ENCODE data around the gene RIGI.
"Not testable (repeated sequence)": the region's sequence is repeated elsewhere in the genome, so short reads cannot be mapped to it uniquely, and the experiment has no call there.

The RIGI gene

DNA sequence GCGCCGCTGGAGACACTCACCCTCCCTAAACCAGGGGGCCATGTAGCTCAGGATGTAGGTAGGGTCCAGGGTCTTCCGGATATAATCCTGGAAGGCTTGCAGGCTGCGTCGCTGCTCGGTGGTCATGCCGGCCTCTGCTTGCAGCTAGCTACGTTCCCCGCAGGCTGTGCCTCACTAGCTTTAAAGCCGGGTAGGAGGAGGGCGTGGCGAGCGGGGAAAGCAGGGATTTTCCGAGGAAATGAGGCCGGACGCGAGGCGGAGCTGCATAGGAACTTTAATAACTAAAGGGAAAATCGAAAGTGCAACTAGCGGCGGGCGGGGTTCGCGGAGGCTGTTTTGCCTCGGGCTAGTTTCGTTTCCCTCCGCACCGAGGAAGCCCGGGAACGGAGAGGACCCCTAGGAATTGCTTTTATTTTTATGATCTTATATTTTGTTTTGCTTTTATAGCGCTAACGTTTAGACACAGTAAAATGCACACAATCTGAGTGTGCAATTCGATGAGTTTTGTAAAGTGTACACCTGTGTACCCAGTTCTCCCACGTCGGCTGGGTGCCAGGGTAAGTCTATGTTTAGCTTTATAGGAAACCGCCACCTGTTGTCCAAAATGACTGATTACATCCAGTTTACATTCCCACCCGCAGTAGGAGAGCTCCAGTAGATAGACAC lies at the start of gene RIGI:
Gene RIGI (minus strand): TSS at position 156 of the 666 bp plus-strand sequence. CDS start 30 bp downstream, at position 126.
- DNase-seq (ENCODE audit: low read depth), result peak; percentile 49

DNA sequence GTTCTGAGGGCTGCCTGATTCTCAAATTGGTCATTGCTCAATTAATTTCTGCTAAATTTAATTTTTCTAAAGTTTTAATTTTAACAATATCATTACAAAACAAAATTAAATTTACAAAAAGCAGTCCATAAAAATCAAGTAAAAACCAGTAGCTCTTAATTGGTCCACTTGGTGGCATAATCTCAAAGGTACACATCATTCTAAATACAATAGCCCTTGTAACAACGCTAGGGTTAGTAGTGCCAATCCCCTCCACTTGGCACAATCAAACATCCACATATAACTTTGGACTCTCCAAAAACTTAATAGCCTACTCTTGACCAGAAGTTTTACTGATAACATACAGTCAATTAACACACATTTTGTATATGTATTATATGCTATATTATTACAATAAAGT lies 48.9 kb upstream of the RIGI start:
- DNase-seq (ENCODE audit: low read depth), result no peak

DNA sequence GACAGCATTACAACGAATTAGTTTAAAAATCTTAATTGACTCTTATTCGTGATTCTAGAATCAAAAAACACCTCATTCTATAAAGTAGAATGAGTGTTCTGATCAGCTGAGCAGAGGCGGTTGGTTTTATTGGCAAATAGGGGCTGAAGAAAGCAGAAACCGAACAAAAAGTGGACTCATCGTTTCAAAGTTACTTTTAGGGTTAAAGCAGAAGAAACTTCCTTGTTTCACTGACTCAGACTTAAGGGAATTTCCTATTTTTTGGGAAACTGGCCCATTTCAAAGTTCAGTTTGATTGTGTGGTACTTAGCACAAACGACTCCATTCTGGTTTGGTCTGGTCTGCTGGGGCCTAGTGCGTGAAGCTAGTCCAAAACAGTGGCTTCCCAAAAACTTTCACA lies 47.8 kb upstream of the RIGI start:
- no peak for DNase-seq (ENCODE audit: low read depth)

DNA sequence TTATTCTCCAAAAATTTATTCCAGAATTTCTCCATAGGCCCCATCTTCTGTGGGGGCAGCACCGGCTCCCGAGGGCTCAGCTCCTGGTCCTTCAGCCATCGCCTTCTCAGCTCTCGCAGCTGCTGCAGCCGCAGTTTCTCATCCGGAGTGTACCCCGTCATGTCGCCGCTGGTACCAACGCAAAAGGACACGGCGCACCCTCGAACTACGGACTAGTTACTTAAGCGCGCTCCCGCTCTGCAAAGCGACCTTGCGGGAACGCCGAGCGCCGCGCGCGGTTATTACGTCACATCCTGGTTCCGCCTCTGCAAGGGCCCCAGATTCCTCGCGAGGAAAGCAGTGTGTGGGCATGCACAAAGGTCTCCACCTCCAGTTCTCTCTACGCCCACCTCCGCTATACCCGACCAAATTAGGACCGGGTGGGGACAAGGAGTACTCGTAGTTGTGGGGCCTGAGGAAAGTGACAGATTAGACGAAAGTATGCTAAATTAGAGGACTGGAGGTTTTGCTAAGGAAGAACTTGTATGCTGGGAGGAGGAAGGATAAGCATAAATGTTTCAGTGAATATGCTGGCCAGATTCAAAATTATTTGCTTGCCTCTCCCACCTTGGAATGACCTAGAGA lies 47.0 kb upstream of the RIGI start, which contains the start of gene NDUFB6:
Gene NDUFB6 (minus strand): TSS at position 260 of the 624 bp plus-strand sequence. CDS start 99 bp downstream, at position 161.
- peak; percentile 89 for DNase-seq (ENCODE audit: low read depth)

DNA sequence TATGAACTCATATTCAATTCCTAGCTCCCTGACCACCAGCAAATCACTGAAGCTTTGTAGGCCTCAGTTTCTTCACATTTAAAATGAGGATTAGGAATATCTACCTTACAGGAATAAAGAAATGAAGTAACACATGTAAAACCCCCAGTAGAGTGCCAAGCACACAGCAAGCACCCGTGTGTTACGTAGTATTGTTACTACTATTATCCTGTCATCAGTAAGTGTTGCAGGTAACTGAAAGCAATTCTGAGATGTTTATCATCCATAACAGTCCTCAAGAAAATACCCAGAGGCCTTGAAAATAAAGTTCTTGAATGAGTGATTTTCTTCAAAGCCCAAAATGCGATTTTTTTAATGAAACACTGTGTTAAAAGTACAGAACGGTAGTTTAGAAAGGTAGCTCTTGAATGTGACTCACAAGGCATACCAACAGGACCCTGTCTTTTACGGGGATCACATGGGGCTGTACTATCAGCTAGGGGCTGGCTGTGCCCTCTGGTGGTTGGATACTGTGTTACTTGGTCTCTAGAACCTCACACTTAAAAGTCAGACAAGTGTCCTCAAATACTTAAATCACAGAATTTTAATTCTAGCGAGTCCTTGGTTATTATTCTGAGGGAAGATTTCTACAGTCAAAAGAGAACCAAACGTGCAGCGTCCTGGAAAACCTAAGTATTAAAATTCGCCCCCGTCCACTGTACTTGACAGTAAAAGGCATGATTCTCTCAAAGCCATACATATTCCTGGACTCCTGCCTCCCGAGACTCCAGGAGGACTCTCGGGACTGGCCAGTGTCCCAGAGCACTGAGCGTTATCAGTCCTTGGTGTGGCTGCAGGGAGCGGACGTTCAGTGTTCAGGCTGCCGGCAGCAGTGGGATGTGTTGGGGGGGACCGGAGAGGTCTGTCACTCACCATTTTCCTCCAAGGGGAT lies 46.2 kb upstream of the RIGI start:
- DNase-seq (ENCODE audit: low read depth), result peak; percentile 59

DNA sequence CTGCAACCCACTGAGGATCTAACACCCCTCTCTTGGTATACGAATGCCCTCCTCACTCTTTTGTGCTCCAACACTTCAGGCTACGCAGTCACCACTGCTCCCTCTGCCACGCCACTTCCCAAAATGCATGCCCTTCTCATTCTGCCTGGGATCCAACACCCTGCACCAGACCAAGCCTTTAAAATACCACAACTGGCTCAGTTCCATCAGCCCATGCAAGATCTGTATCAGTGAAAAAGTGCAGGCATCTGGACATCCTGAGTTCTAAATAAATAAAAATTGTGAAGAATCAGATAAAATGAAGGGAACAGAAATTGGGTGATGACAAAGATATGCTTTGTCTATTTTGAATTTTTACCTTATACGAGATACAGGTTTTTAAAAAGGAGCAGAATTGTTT lies 44.3 kb upstream of the RIGI start:
- DNase-seq (ENCODE audit: low read depth), result no peak

DNA sequence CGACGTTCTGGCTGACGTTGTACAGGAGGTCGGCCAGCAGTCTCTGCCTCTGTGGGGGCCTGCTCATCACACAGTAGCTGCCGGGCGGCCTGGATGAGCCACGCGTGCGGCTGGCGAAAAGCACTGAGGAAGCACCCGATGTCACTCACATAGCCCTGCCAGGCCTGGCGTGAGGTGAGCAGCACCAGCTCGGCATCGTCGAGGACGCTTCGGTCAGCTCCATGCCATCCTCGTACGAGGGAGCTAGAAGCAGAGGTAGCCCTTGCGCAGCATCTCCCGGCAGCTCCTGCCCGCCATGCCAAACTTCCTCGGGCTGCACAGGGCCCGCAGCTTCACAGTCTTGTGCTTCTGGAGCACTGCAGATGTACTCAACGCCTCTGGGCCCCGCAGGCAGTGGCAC lies 40.8 kb upstream of the RIGI start:
- no peak for DNase-seq (ENCODE audit: low read depth)

DNA sequence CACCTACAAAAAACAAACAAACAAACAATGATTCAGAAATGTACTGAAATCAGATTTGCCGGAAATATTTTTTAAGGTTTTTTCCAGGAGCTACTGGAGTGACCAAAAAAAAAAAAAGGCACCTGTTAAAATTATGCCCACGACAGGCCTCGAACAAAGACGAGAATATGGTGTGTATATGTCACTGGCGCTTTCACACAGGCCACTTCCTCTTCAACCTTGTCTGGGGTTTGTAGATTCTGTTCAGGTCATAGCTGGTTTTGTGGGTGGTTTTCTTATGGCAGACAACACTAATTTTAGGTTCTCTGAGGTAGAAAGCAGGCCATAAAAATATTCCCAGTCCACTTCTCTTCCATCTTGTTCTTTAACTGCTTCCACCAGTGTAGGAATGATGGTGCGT lies 40.0 kb upstream of the RIGI start:
- DNase-seq (ENCODE audit: low read depth), result no peak

DNA sequence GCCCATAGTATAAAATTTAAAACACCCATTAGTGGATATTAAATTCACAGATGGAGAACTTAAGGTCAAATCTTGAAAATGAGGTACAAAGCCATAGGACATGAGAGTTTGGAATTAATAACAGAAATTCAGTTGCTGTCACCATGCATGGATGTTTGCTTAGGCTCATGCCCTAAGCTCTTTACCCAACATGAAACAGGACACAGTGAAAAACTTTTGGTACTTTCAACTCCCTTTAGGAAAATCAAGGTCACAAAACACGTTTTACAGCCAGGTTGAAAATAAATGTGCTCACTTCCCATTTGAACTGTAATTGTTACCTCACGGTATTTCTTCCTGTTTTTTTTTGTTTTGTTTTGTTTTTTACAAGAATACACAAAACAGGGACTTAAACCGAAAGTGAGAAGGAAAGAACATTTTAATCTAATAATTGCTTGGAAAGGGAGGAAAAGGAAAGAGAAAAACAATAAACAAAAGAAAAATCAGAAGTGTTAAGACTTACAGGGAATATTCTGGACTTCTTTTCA lies 32.5 kb upstream of the RIGI start:
- DNase-seq (ENCODE audit: low read depth), result no peak

DNA sequence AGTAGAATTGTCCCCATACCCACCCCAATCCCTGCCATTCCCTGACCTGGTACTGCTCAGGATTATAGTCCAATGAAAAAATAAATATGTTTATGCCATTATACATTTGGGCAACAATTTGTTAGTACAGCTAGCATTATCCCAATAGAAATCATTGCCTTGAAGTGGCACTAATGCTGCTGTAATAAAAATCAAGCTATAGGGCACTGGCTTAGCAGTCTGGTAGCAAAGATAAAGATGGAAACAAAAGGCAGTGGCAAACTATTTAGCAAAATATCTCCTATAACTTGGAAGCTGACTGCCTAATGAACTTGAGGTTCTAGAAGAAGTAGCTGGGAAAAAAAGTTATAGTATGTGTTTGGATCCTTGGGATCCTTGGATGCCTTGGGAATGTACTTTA lies 28.6 kb upstream of the RIGI start:
- no peak for DNase-seq (ENCODE audit: low read depth)

DNA sequence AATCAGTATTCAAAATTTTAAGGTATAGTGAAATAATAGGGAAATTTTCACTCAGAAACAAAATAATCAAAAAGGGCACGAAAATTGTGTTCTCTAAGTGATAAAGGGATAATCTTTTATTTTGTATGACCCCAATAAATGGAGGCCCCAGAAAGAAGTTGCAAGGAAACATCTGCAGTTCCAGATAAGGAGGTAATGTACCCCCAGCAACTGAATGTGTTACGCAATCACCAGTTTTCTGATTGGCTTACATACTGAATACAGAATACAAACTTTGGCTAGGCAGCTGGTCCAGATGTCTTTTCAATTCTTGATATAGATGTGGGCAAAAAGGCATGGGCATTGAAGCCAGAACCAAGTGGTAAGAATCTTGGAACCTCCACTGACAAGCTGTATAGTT lies 28.1 kb upstream of the RIGI start:
- DNase-seq (ENCODE audit: low read depth), result peak; percentile 81

DNA sequence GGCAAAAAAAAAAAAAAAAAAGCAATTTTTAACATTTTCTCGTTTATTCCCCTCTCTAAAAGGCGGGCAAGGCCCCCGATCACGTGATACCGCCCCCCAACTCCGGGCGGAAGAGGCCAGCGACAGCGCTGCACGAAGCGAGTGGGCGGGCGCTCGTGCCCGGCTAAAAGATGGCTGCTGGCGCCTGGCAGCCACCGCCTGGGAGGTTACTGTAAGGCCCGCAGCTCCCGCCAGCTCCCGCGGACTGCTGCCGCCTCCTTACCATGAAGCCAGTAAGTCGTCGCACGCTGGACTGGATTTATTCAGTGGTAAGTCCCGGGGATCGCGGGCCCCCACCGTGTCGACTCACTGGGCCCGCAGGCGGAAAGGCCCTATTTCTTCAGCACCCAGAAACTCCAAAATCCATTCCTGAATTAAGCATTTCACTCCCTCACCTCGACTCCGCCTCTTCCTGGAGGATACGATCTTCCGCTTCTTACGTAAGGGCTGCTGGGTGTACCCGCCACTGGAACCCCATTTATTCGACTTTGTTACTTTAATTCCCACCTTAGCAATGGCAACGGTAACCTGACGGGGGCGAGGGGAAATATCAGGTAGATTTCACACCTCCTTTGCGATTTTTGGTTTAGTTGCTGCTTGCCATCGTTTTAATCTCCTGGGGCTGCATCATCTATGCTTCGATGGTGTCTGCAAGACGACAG lies 26.3 kb upstream of the RIGI start, which contains the start of the genes SMIM27 and TOPORS:
Gene SMIM27 (plus strand): TSS at position 156 of the 701 bp plus-strand sequence. CDS start 108 bp downstream, at position 264.
Gene TOPORS (minus strand): TSS at position 415 of the 701 bp plus-strand sequence. CDS start 150 bp downstream, at position 265.
- DNase-seq (ENCODE audit: low read depth), result peak; percentile 77

DNA sequence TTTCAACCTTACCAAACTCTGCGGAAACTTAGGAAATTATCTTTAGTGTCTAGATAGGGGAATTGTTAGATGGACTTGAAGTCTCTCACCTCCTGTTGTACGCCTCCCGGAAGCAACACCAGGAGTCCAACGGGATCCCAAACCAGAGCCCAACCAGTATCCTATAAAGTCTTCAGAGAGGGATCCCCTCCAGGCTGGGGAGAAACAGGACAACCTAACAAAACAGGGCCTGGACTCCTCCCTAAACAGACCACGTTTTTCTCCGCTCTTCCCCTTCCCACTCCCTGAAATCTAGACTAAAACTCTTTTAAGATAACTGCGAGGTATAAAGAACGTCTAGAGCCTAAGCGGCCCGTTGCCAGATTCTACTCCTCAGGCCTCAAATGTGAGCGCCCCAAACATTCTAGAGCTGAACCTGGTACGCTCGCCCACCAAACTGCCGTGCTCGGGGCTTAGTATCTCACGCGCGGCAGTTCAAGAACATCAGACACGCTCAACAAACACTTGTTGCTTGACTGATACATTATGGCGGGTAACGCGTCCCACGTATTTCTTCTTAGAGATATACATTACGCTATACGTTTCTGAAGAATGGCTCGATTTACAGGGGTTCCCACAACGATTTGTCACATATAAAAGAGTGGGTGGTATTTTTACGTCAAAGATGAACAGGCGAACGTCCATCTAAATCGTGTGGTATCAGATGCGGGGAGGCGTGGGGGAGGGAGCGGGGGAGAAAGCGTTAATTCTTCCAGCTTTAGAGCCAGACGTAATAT lies 25.5 kb upstream of the RIGI start:
- no peak for DNase-seq (ENCODE audit: low read depth)

DNA sequence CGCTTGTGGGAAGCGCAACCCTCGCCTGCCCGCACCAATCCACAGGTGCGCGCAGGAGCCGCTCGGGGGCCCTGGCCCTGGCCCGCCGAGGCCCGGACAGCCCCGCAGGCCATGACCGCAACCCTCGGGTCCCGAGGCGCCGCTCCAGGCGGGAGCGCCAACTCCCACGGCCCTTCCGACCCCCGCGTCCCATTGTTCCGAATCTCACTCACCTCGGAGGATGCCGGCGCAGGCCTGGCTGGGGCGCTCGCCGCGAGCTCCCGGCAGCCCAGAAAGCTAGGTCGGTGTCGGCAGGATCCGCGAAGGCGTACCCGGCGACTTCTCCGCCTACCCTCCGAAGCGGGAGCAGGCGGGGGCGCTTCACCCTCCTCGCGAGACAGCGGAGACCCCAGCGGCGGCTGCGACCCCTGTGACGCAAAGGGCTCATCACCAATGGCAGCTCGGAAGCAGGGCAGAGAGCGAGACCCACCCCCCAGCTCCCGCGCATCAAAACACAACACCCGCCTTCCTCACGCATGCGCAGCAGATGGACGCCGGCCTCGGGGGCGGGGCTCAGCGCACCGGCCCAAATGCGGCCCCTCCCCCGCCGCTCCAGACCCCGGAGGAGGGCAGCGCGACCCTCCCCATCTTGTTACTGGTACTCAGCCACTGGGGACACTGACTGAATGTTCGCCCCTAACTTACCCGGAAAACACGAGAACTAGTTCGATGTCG lies 24.7 kb upstream of the RIGI start:
- DNase-seq (ENCODE audit: low read depth), result peak; percentile 78

DNA sequence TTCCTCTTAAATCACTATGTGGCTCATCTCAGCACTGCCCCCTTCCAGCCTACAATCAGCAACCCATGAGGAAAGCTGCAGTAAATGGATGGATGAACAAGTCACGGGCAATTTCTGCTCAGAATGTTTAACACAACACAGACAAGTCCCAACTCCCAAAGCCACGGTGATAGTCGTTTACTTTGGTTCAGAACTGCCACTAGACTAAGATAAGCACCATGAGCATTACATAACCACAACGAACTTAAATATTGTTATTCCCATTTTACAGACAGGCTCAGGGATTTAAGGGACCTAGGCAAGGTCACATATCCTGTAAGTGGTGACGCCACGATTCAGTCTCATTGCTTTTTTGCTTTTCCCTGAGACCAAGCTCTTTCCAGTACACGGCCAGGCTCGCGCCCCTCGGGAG lies 24.2 kb upstream of the RIGI start:
- no peak for DNase-seq (ENCODE audit: low read depth)

DNA sequence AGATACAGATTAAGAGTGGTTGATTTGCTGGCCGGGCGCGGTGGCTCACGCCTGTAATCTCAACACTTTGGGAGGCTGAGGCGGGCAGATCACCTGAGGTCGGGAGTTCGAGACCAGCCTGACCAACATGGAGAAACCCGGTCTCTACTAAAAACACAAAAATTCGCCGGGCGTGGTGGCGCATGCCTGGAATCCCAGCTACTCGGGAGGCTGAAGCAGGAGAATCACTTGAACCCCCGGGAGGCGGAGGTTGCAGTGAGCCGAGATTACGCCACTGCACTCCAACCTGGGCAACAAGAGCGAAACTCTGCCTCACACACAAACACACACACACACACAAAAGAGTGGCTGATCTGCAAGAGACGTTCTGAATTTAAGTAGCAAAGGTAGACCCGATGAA lies 22.2 kb upstream of the RIGI start:
- DNase-seq (ENCODE audit: low read depth), result not testable (repeated sequence)

DNA sequence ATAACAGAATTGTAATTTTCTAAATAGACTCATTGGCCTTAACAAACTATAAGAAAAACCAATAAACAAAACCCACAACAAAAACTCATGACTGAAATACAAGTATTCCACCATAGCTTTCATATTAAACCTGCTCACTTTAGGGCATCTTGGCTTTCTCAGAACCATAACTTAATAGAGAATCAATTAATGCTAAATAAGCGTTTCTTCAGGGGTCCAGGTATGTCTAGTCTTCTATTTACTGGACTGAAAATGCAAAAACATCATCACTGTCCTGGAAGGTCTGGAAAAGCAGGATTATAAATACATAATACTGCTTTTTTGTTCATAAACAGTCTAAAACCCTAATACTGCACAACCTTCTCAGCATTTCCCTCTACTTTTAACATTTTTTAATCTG lies 19.9 kb upstream of the RIGI start:
- DNase-seq (ENCODE audit: low read depth), result no peak

DNA sequence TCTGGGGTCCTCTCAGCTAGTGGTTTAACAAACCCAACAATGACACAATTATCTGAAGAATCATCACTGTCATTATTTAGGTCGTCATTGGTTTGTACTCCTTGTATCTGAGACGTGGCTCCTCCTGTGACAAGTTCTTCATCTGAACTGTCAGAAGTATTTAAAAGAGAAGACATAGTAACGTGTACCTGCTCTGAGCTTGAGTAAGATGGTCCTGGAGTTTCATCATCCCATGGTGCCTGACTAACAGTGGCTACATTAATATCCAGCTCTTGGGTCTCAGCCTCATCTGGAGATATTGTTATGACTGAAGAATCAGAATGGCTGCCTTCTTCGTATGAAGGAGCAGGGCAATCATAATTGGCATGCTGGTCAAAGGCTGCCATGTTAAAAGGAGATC lies 17.1 kb upstream of the RIGI start:
- DNase-seq (ENCODE audit: low read depth), result no peak

DNA sequence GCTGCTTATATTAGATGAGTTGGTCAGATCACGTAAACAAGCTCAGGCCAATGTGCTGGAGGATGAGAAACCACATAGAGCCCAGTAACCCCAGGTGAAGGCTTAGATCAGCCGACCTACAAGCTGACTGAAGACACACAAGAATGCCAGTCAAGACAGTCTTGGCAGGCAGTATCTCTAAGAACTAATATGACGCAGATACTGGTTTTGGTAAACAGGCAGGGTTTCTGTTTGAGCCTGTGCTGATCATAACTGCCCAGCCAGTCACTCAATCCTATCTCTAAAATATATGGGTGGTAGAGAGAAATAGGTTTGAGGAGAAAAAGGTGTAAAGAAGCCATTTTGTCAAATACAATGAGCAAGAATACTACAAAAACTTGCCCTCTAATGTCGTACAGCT lies 7.8 kb upstream of the RIGI start:
- DNase-seq (ENCODE audit: low read depth), result no peak

DNA sequence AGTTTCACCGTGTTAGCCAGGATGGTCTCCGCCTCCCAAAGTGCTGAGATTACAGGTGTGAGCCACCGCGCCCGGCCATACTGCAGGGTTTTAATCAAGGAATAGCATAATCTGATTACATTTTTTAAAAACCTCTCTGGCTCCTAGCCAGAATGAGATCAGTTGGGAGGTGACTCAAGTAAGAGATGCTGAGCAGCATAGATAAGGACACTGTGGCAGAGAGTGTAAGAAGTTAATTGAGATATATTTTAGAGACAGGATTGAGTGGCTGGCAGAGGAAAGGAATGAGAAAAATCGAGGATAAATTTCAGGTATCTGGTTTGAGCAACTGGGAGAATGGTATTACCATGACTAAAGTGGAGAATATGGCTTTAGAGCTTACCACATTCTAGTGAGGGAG lies 7.3 kb upstream of the RIGI start:
- DNase-seq (ENCODE audit: low read depth), result no peak

All from CMK (cell line).